Keratinocyte (primary cell): ENCODE data around the gene GMEB2. TPM values are rescaled to one million over a fixed set of nuclear protein-coding genes. Genes with fewer than 3 reads are reported as not detected.
A peak's percentile ranks its signal among the peaks of the same experiment; 100 is the strongest.

ENCODE experiments used
- DNase-seq: peaks from one replicate; pipeline ENCODE4 v3.0.0-alpha.2; 2011; ENCODE audit warnings: low read depth, missing footprints, low spot score
- FAIRE-seq: peaks from 2 replicates; lab custom pipeline; 2011; peaks lifted over from hg19 to GRCh38; lab: Jason Lieb, UNC
- H2AFZ ChIP-seq: 2 replicates; pipeline ENCODE4 v1.6.0; 2012; ENCODE audit warnings: low read length, control low read depth, inconsistent platforms; ENCODE audit not compliant: control insufficient read depth
- H3K27ac ChIP-seq: 2 replicates; pipeline ENCODE4 v1.5.1; 2011; ENCODE audit warnings: low read length; ENCODE audit not compliant: control insufficient read depth, insufficient read depth
- H3K27me3 ChIP-seq: 3 replicates; pipeline ENCODE4 v1.6.0; 2011; ENCODE audit warnings: low read length; ENCODE audit not compliant: control insufficient read depth, insufficient read depth; ENCODE audit errors: extremely low read depth
- H3K36me3 ChIP-seq, 2 experiments: 2 replicates in 1 of 2; 3 replicates in 1 of 2; pipeline ENCODE4 v1.5.1; 2011; ENCODE audit warnings: low read length in 2 of 2, mild to moderate bottlenecking in 1 of 2; ENCODE audit not compliant: control insufficient read depth in 2 of 2, insufficient read depth in 2 of 2; ENCODE audit errors: extremely low read depth in 1 of 2
- H3K4me1 ChIP-seq: 3 replicates; pipeline ENCODE4 v1.5.1; 2011; ENCODE audit warnings: low read length; ENCODE audit not compliant: control insufficient read depth, insufficient read depth; ENCODE audit errors: extremely low read depth
- H3K4me2 ChIP-seq: 3 replicates; pipeline ENCODE4 v1.6.0; 2011; ENCODE audit warnings: low read depth, low read length; ENCODE audit not compliant: control insufficient read depth, insufficient read depth; ENCODE audit errors: extremely low read depth
- H3K4me3 ChIP-seq, 3 experiments: fragments of 200-600 bp in 1 of 3; sonication (generic) in 1 of 3; 2 replicates in 2 of 3; 3 replicates in 1 of 3; pipeline ENCODE4 v1.5.1; 2011 to 2016; ENCODE audit warnings: low read length in 3 of 3, mild to moderate bottlenecking in 3 of 3, control low read depth in 2 of 3, inconsistent platforms in 1 of 3, low read depth in 1 of 3, mixed read lengths in 1 of 3, mixed run types in 1 of 3, moderate library complexity in 1 of 3; ENCODE audit not compliant: control insufficient read depth in 2 of 3, insufficient read depth in 2 of 3; ENCODE audit errors: extremely low read depth in 1 of 3
- H3K79me2 ChIP-seq: 2 replicates; pipeline ENCODE4 v1.6.0; 2012; ENCODE audit warnings: low read length; ENCODE audit not compliant: control insufficient read depth, insufficient read depth
- H3K9ac ChIP-seq: 3 replicates; pipeline ENCODE4 v1.6.0; 2011; ENCODE audit warnings: low read length; ENCODE audit not compliant: control insufficient read depth, insufficient read depth; ENCODE audit errors: extremely low read depth
- H3K9me1 ChIP-seq: 3 replicates; pipeline ENCODE4 v1.6.0; 2011; ENCODE audit warnings: low read length; ENCODE audit not compliant: control insufficient read depth, insufficient read depth; ENCODE audit errors: extremely low read depth
- H3K9me3 ChIP-seq: 2 replicates; pipeline ENCODE4 v1.5.1; 2012; ENCODE audit warnings: low read depth, low read length; ENCODE audit not compliant: control insufficient read depth
- H4K20me1 ChIP-seq: 3 replicates; pipeline ENCODE4 v1.6.0; 2011; ENCODE audit warnings: low read length; ENCODE audit not compliant: control insufficient read depth, insufficient read depth; ENCODE audit errors: extremely low read depth
- CTCF ChIP-seq, 3 experiments: IDR thresholded peaks in 1 of 3; conservative IDR thresholded peaks in 1 of 3; optimal IDR thresholded peaks in 1 of 3; 2 replicates in 2 of 3; 3 replicates in 1 of 3; pipeline versions ENCODE3 to v1.5.1; 2011; ENCODE audit warnings: low read length in 3 of 3, mild to moderate bottlenecking in 3 of 3, moderate library complexity in 2 of 3, control low read depth in 1 of 3, inconsistent platforms in 1 of 3; ENCODE audit not compliant: insufficient read depth in 2 of 3; ENCODE audit errors: extremely low read depth in 1 of 3
- EZH2 ChIP-seq: IDR thresholded peaks from one replicate; pipeline ENCODE4 v1.6.1; 2012; ENCODE audit warnings: inconsistent platforms, mild to moderate bottlenecking, low read length, moderate library complexity
- dilution Hi-C: fragments of 300-500 bp; cut with MboI; formaldehyde crosslinking; loops from one replicate; pipeline ENCODE4 v1.7.0; 2020; ENCODE audit warnings: low sequenced_read_pairs; ENCODE audit not compliant: extremely low pct_ligation_motif_present
- polyA plus RNA-seq, 5 experiments: library from polyadenylated mRNA; depleted of rRNA in 3 of 5; stranded (reverse) in 3 of 5; stranded (forward) in 1 of 5; unstranded in 1 of 5; fragments of >200 nt; gene quantifications; 1 replicate in 1 of 5; 2 replicates in 3 of 5; 3 replicates in 1 of 5; pipeline versions ENCODE4 v1.2.1 to v1.2.3, GENCODE V29; 2011 to 2012; ENCODE audit warnings: missing spikeins in 2 of 5, low read depth in 1 of 5, low replicate concordance in 1 of 5

The GMEB2 gene
- polyA plus RNA-seq, 1 donor (not counting 4 experiments of a cell fraction or from before 2014, with no cell fraction given) = 5.1 TPM

DNA sequence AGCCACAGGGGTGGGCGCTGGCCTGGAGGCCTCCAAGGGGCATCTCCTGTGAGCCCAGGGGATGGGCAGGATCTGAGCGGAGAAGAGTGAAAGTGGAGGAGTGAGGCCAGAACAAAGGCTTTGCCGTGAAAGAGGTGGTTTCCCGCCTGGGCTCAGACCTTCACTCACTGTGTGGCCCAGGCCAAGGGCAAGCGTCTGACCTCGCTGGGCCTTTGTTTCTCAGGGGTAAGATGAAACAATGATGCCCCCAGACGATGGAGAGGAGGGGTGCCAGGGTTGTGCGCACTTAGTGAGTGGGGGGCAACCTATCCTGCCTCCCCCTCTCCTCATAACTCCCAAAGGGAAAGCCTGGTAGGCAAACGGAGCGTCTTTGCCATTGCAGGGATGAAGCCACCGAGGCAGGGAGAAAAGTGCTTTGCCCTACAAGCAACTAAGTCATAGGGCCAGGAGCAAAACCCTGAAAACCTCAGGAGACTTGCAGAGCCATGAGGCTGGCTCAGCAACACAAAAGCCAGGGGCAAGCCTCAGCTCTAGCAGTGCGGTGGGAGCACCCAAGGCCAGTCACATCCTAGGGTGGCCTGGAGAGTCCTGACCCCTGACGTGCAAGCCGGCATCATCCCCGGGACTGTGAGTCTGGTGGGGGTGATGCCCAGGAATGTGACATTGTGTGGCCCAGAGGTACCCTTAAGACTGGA, 27.2 kb upstream of the GMEB2 start:
- no peaks in the 10 kb centered on the region for H3K9me3 ChIP-seq
- H3K79me2 ChIP-seq = peaks cover 6% of the 10 kb centered on the region
- H3K27me3 ChIP-seq = no peaks in the 10 kb centered on the region
- H3K9me1 ChIP-seq = no peaks in the 10 kb centered on the region
- no peaks in the 10 kb centered on the region for H3K36me3 ChIP-seq
- no peak overlapping the region for H3K27ac ChIP-seq
- FAIRE-seq (no peak), DNase-seq (no peak)
- no peaks in the 10 kb centered on the region for H4K20me1 ChIP-seq
- H3K4me3 ChIP-seq = no peak overlapping the region
- H3K4me2 ChIP-seq = peak overlapping the region; percentile 64
- TF ChIP-seq EZH2 = no peak
- no peak for TF ChIP-seq CTCF (optimal IDR thresholded peaks at IDR 0.05 in 1 of 3, IDR thresholded peaks at IDR 0.05 in 1 of 3, conservative IDR thresholded peaks at IDR 0.05 in 1 of 3; ENCODE audit: extremely low read depth in 1 of 3, insufficient read depth in 2 of 3, low read length in 3 of 3)
- no peak overlapping the region for H3K9ac ChIP-seq
- H2AFZ ChIP-seq = no peak overlapping the region
- dilution Hi-C loops = no loop called here
- H3K4me1 ChIP-seq = peaks cover 22% of the 10 kb centered on the region

GRCh38 chr20:63653041-63653973, 26.4 kb upstream of the GMEB2 start, which contains the start of gene STMN3:
Gene STMN3, minus strand, starts transcription at chr20:63653424. Its CDS starts 79 bp downstream, at chr20:63653345.
- dilution Hi-C loops = no loop called here
- no peak within 1 kb of the TSS for H3K27ac ChIP-seq

More at GRCh38 chr20:63653041-63653973, 26.4 kb upstream of the GMEB2 start, which contains the start of gene STMN3:
- Histone ChIP-seq H3K9ac (no peak within 1 kb of the TSS), H3K79me2 (no peaks in the 10 kb centered on the region), H3K36me3 (no peaks in the 10 kb centered on the region), H3K4me1 (peaks cover 18% of the 10 kb centered on the region), H3K9me3 (no peaks in the 10 kb centered on the region), H4K20me1 (no peaks in the 10 kb centered on the region), H3K4me2 (peak within 1 kb of the TSS; percentile 64), H2AFZ (no peak within 1 kb of the TSS), H3K27me3 (no peaks in the 10 kb centered on the region), H3K9me1 (no peaks in the 10 kb centered on the region), H3K4me3 (peak within 1 kb of the TSS; percentile 31 to 63 (median 45))
- DNase-seq = peak; percentile 36
- TF ChIP-seq CTCF (optimal IDR thresholded peaks at IDR 0.05 in 1 of 3, IDR thresholded peaks at IDR 0.05 in 1 of 3, conservative IDR thresholded peaks at IDR 0.05 in 1 of 3; ENCODE audit: extremely low read depth in 1 of 3, insufficient read depth in 2 of 3, low read length in 3 of 3) (no peak), EZH2 (no peak)
- no peak for FAIRE-seq
